GM12892 (cell line): ENCODE data around the gene LDB3.

Source experiments
- POLR2A ChIP-seq: IDR thresholded peaks from 2 replicates; pipeline ENCODE4 v1.6.1; 2011; ENCODE audit warnings: low read depth, low read length, control low read depth
- POLR2AphosphoS5 ChIP-seq: IDR thresholded peaks from 2 replicates; pipeline ENCODE4 v1.6.1; 2011; ENCODE audit warnings: low read depth, low read length, control low read depth
- TAF1 ChIP-seq: IDR thresholded peaks from 2 replicates; pipeline ENCODE4 v1.6.1; 2011; ENCODE audit warnings: low read depth, mild to moderate bottlenecking, control low read depth, low read length, borderline replicate concordance

- TF ChIP-seq POLR2A (no peak), TAF1 (no peak), POLR2AphosphoS5 (no peak)
Measured at GRCh38 chr10:86732771-86733170, 64.5 kb downstream of the LDB3 start.
